AG04450 (cell line): ENCODE measurements around the gene RMND5A. TPM values are rescaled to one million over a fixed set of nuclear protein-coding genes. Genes with fewer than 3 reads are reported as not detected.

Experiments
- CTCF ChIA-PET: fragments of 300-600, 350-600 bp; formaldehyde crosslinking; extraction: SDS; loops from one replicate; lab custom pipeline; 2022; ENCODE audit warnings: antibody characterized with exemption, inconsistent platforms; lab: Charles Lee
- POLR2A ChIA-PET: fragments of 350-600 bp; formaldehyde crosslinking; extraction: SDS; loops from one replicate; lab custom pipeline; 2021; ENCODE audit warnings: antibody characterized with exemption, inconsistent platforms; lab: Yijun Ruan, JAX
- DNase-seq: peaks from one replicate; pipeline ENCODE4 v3.0.0-alpha.2; 2011; ENCODE audit warnings: low read depth, low spot score
- H3K27ac ChIP-seq: one replicate; pipeline ENCODE4 v1.5.1; 2012; ENCODE audit warnings: low read depth, low read length, control low read depth
- H3K27me3 ChIP-seq: one replicate; pipeline ENCODE4 v1.6.0; 2012; ENCODE audit warnings: low read length; ENCODE audit not compliant: control insufficient read depth, insufficient read depth
- H3K4me3 ChIP-seq: 2 replicates; pipeline ENCODE4 v1.5.1; 2011; ENCODE audit warnings: mild to moderate bottlenecking, low read depth, low read length, control low read depth
- H3K9me3 ChIP-seq: 2 replicates; pipeline ENCODE4 v1.5.1; 2012; ENCODE audit warnings: low read length; ENCODE audit not compliant: control insufficient read depth, insufficient read depth
- CTCF ChIP-seq: IDR thresholded peaks from 2 replicates; pipeline ENCODE4 v1.5.1; 2011; ENCODE audit warnings: low read depth, low read length, control low read depth, inconsistent platforms
- polyA plus RNA-seq: library from polyadenylated mRNA; depleted of rRNA; stranded (reverse); fragments of >200 nt; gene quantifications from 2 replicates; pipeline ENCODE4 v1.2.3, GENCODE V29; 2011

Gene RMND5A
- polyA plus RNA-seq, 1 experiment: 19.1 TPM

- ChIA-PET POLR2A (no interaction called here), CTCF (no interaction called here)
- no peak for DNase-seq
- Histone ChIP-seq H3K27ac (no peak overlapping the region), H3K4me3 (no peak overlapping the region), H3K9me3 (no peaks in the 10 kb centered on the region), H3K27me3 (no peaks in the 10 kb centered on the region)
- TF ChIP-seq CTCF: no peak
These were observed 45.0 kb upstream of the RMND5A start for GRCh38 chr2:86675104-86675503.

DNA sequence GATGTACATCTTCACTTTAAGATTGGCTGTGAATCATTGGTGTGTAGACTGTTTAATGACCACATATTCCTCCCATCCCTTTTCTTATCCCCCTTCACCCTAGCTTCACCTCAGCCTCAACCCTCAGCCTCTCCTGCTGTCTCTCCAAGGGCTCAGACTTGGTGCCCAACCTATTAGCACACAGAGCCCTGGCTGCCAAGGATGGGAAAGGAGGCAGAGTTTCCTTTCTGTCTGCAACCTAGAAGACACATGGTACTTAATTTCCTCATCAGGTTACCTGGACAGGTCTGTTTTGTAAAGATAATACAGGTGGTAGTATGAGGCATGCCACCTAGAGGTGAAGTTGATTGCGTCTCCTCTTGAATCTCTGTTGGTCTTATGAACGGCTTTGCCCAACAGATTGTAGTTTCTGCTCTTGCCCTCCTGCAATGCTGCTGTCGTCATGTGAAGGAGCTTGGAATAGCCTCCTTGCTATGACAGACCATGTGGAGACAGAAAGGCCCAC lies 44.5 kb upstream of the RMND5A start:
- no peak for TF ChIP-seq CTCF
- ChIA-PET POLR2A (no interaction called here), CTCF (no interaction called here)
- H3K9me3 ChIP-seq: no peaks in the 10 kb centered on the region
- H3K27ac ChIP-seq: no peak overlapping the region
- no peaks in the 10 kb centered on the region for H3K27me3 ChIP-seq
- no peak for DNase-seq
- H3K4me3 ChIP-seq: no peak overlapping the region

GRCh38 chr2:86677816-86678215 lies 42.3 kb upstream of the RMND5A start:
- Histone ChIP-seq H3K27me3 (no peaks in the 10 kb centered on the region), H3K4me3 (no peak overlapping the region), H3K9me3 (no peaks in the 10 kb centered on the region), H3K27ac (no peak overlapping the region)
- POLR2A ChIA-PET: no interaction called here
- CTCF ChIA-PET: no interaction called here
- TF ChIP-seq CTCF: no peak
- no peak for DNase-seq

DNA sequence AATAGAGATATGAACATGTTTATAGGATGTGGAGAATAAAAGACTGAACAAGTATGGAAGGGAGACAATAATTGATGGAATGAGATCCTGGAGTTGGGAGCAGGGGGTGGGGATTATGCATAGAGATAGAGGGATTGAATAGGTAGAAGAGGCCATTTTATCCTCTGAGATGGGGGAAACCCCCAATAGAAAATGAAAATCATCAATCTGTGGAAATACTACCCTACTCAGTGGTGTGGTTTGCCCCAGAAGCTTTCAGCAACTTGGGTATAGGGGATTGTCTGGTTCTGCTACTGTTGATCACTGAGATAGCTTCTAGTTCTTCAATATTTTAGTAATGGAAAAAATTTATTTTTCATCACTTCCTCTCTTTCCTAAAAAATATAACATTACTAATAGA lies 41.1 kb upstream of the RMND5A start:
- Histone ChIP-seq H3K4me3 (no peak overlapping the region), H3K27me3 (no peaks in the 10 kb centered on the region), H3K9me3 (no peaks in the 10 kb centered on the region), H3K27ac (no peak overlapping the region)
- DNase-seq: no peak
- no peak for TF ChIP-seq CTCF
- ChIA-PET POLR2A (no interaction called here), CTCF (interaction anchor here (0.5 kb wide), 1 partner anchor 129 kb away, joined by 4 read pairs; no protein-coding TSS in a partner anchor)

- no peak for DNase-seq
- ChIA-PET CTCF (no interaction called here), POLR2A (no interaction called here)
- no peaks in the 10 kb centered on the region for H3K9me3 ChIP-seq
- no peaks in the 10 kb centered on the region for H3K27me3 ChIP-seq
- H3K27ac ChIP-seq: no peak overlapping the region
- H3K4me3 ChIP-seq: no peak overlapping the region
- TF ChIP-seq CTCF: no peak
These were observed 34.7 kb upstream of the RMND5A start for GRCh38 chr2:86685351-86685750.
